Spleen (tissue), 7 donors: ENCODE measurements around the gene ACP3.

Experiments
- CTCF ChIP-seq, 11 experiments: fragments of 200-600 bp in 7 of 11; fragments of 450-650 bp in 4 of 11; sonication (generic) in 4 of 11; IDR thresholded peaks in 8 of 11; conservative IDR thresholded peaks in 3 of 11; 1 replicate in 7 of 11; 2 replicates in 4 of 11; pipeline versions ENCODE4 v1.4.0 to v1.8.0; 2016 to 2021; ENCODE audit warnings: antibody characterized with exemption in 11 of 11, inconsistent platforms in 4 of 11, mild to moderate bottlenecking in 1 of 11
- POLR2A ChIP-seq, 3 donors: fragments of 450-650 bp; IDR thresholded peaks; one replicate each; pipeline ENCODE4 v1.5.1; 2017; ENCODE audit warnings: antibody characterized with exemption in 3 of 3, mild to moderate bottlenecking in 1 of 3
- donor health status: DM: no; HTN: no; CAD: no; lungs with moderate emphysema.
- donor health status: DM: no; HTN: no; CAD: no.
- donor health status: DM: no; HTN: no; CAD: no.

GRCh38 chr3:132380920-132381319 lies 63.7 kb downstream of the ACP3 start:
- no peak for TF ChIP-seq POLR2A (IDR thresholded peaks at IDR 0.05)
- TF ChIP-seq CTCF (IDR thresholded peaks at IDR 0.05 in 8 of 11, conservative IDR thresholded peaks at IDR 0.05 in 3 of 11): no peak
